ENCODE results near the gene WNT4.

Gene WNT4

GRCh38 chr1:22184892-22185612 lies 42.2 kb upstream of the WNT4 start:
- TF ChIP-seq, protein P1, sequence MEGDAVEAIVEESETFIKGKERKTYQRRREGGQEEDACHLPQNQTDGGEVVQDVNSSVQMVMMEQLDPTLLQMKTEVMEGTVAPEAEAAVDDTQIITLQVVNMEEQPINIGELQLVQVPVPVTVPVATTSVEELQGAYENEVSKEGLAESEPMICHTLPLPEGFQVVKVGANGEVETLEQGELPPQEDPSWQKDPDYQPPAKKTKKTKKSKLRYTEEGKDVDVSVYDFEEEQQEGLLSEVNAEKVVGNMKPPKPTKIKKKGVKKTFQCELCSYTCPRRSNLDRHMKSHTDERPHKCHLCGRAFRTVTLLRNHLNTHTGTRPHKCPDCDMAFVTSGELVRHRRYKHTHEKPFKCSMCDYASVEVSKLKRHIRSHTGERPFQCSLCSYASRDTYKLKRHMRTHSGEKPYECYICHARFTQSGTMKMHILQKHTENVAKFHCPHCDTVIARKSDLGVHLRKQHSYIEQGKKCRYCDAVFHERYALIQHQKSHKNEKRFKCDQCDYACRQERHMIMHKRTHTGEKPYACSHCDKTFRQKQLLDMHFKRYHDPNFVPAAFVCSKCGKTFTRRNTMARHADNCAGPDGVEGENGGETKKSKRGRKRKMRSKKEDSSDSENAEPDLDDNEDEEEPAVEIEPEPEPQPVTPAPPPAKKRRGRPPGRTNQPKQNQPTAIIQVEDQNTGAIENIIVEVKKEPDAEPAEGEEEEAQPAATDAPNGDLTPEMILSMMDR (conservative IDR thresholded peaks at IDR 0.05): no peak
- no peak overlapping the region for H3K27ac ChIP-seq

DNA sequence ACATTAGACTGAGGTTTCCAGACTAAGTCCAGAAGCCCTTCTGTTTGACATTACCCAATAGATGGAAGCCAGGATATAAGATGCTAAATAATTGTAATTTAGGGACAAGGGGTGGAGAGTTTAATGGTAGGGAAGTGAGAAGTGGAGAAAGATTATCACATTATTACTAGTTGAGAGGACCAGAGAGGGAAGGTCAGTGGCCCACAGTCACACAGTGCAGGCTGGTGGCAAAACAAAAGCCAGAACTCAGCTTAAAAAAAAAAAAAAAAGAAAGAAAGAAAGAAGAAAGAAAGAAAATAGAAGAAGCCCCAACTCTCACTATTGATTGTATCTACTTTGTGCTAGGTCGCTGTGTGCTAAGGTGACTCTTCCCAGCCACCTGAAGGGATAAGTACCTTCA lies 41.6 kb upstream of the WNT4 start:
- no peak overlapping the region for H3K27ac ChIP-seq
- TF ChIP-seq, protein P1 (conservative IDR thresholded peaks at IDR 0.05): no peak

- TF ChIP-seq, protein P1 (conservative IDR thresholded peaks at IDR 0.05): no peak
- no peak overlapping the region for H3K27ac ChIP-seq
Measured at GRCh38 chr1:22182715-22183114, 39.8 kb upstream of the WNT4 start.

DNA sequence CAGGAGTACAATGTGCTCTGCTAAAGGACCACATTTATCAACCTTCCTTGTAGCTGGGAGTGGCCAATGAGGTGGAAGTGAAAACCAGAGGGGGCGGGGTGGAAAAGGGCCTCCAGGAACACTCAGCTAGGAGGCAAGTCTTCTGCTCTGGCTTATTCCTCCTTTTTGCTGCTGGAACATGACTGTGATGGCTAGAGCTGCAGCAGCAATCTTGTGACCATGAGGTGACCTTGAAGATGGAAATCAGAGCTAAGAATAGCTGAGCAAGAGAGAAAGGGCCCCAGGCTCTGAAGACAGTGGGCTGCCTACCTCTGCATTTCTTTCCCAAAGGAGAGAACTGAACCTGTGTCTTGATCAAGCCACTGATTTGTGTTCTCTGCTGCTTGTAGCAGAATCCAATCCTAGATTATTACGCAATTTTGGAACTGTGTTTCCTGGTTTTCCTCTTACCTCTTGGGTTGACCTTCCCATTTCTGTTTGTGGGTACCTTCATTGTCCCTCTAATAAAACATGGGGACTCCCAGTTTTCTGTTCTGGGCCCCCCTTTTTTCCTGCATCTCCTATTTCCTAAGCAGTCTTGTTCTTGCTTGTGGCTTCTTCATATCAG lies 36.4 kb upstream of the WNT4 start:
- no peak overlapping the region for H3K27ac ChIP-seq
- TF ChIP-seq, protein P1 (conservative IDR thresholded peaks at IDR 0.05): no peak

DNA sequence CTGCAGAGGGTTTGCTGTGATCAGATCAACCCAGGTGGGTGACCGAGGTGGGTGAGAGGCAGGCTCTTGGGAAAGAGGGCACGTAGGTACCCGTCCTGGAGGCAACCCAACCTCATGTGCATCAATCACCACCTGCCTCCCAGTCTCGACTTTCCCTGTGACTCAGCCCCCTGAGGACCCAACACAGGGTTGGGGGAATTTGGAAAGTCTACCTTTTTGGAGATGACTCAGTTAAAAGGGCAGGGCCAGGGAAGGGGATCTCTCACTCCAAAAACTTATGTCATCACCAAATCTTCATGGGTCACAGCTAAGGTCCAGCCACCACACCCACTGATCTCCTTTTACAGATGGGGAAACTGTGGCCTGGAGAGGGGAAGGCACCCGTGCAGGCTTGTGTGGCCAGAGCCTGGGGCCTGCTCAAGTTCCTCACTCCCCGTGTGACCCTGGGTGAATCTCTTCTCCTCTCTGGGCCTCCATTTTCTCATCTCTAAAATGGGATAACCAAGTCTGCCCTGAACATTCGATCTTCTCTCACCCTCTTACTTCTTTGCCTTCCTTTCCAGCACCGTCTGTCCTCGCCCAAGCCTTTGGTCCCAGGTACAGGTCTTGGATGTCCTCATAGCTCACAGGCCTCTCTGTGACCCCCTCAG lies 34.6 kb upstream of the WNT4 start:
- no peak overlapping the region for H3K27ac ChIP-seq
- TF ChIP-seq, protein P1 (conservative IDR thresholded peaks at IDR 0.05): no peak

DNA sequence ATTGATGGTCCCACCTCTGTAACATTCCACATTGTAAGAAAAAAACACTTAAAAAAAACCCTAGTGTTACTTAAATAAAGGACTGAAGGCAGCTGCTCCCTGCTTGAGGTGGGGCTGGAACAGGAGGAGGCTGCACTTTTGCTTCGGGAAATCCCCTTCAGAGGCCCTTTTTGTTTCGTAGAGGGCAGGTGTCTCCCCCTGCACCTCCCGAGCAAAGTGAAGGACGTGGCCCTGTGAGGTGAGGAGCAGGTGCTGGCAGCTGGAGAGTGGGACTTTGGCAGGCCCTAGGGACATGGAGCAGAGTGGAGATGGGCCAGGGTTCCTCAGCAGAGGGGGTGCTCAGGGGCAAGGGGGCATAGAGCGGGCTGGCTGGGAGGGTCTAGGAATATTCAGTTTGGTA lies 33.4 kb upstream of the WNT4 start:
- H3K27ac ChIP-seq: no peak overlapping the region
- TF ChIP-seq, protein P1 (conservative IDR thresholded peaks at IDR 0.05): no peak

DNA sequence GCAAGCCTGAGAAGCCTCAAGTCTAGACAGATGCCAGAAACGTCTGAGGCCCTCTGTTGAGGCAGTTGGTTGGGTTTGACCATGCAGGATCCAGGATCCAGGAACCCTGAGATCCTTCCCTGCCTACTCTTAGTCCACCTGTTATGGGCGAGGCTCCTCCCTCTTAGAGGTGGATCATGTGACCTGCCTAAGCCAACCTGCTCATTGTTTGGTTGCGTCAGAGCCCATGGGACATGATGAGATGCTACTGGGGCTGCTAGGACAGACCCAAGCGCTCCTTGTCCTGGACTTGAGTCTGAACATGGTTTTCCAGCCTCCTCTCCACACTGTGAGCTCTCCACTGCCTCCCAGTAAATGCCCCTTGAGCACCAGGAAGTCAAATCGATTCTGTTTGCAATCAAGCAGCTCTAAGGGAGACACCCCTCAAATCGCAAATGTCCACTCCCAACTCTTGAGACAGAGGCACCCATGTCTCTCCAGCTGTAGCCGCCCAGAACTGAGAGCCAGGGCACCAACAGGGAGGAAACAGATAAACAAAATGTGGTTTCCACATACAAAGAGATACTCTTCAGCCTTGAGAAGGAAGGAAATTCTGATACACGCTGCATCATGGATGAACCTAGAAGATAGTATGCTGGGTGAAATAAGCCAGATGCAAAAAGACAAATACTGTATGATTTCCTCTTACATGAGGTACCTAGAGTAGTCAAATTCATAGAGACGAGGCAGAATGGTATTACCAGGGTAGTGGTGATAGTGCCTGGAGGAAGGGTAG lies 31.7 kb upstream of the WNT4 start:
- no peak overlapping the region for H3K27ac ChIP-seq
- TF ChIP-seq, protein P1 (conservative IDR thresholded peaks at IDR 0.05): no peak

All from VCaP (cell line).